ENCODE data around the gene EGFL7. TPM values are rescaled to one million over a fixed set of nuclear protein-coding genes. Genes with fewer than 3 reads are reported as not detected.

Gene EGFL7
- total RNA-seq, 5 donors from 2014 or later (not counting 1 experiment from before 2014, with no cell fraction given) = 0.43 to 1.9 (median 1.1) TPM

GRCh38 chr9:136676920-136677686, 14.4 kb downstream of the EGFL7 start:
- no peaks in the 10 kb centered on the region for H3K27me3 Mint-ChIP-seq
- no peaks in the 10 kb centered on the region for H3K9me3 Mint-ChIP-seq
- Histone ChIP-seq H3K36me3 (ENCODE audit: control insufficient read depth in 2 of 2, extremely low read depth in 1 of 2, insufficient read depth in 1 of 2, low read length in 1 of 2) (peaks cover 0 to 2% of the 10 kb centered on the region in 2 donors), H3K4me1 (ENCODE audit: control insufficient read depth in 1 of 2, extremely low read depth in 1 of 2, insufficient read depth in 2 of 2, low read length in 2 of 2) (no peaks in the 10 kb centered on the region), H3K27me3 (replicated peaks in 1 of 2; ENCODE audit: control insufficient read depth in 2 of 2, extremely low read depth in 1 of 2, insufficient read depth in 2 of 2, low read length in 1 of 2) (no peaks in the 10 kb centered on the region), H3K9me3 (no peaks in the 10 kb centered on the region), H3K4me3 (ENCODE audit: control insufficient read depth in 1 of 2, extremely low read depth in 1 of 2, low read length in 1 of 2) (no peak overlapping the region), H3K27ac (ENCODE audit: low read length) (no peak overlapping the region)
- DNase-seq = no peak
- no peaks in the 10 kb centered on the region for H3K4me1 Mint-ChIP-seq
- POLR2A ChIA-PET = no interaction called here
- CTCF ChIA-PET = interaction anchor here in 1 of 2 donors (0.7 kb wide), 1 partner anchor 358 kb away, joined by 4 read pairs; no protein-coding TSS in a partner anchor
- 97% methylated on average over 32 of the region's 46 CpGs for WGBS (ENCODE audit: insufficient coverage)
- no peak overlapping the region for H3K27ac Mint-ChIP-seq
- no peak for ATAC-seq (replicated peaks in 1 of 4)
- H3K4me3 Mint-ChIP-seq = no peak overlapping the region
- no peaks in the 10 kb centered on the region for H3K36me3 Mint-ChIP-seq

- Histone ChIP-seq H3K4me3 (ENCODE audit: control insufficient read depth in 1 of 2, extremely low read depth in 1 of 2, low read length in 1 of 2) (no peak overlapping the region), H3K9me3 (no peaks in the 10 kb centered on the region), H3K27me3 (replicated peaks in 1 of 2; ENCODE audit: control insufficient read depth in 2 of 2, extremely low read depth in 1 of 2, insufficient read depth in 2 of 2, low read length in 1 of 2) (no peaks in the 10 kb centered on the region), H3K27ac (ENCODE audit: low read length) (no peak overlapping the region), H3K4me1 (ENCODE audit: control insufficient read depth in 1 of 2, extremely low read depth in 1 of 2, insufficient read depth in 2 of 2, low read length in 2 of 2) (no peaks in the 10 kb centered on the region), H3K36me3 (ENCODE audit: control insufficient read depth in 2 of 2, extremely low read depth in 1 of 2, insufficient read depth in 1 of 2, low read length in 1 of 2) (peaks cover 0 to 2% of the 10 kb centered on the region in 2 donors)
- POLR2A ChIA-PET = no interaction called here
- Mint-ChIP-seq H3K9me3 (no peaks in the 10 kb centered on the region), H3K4me1 (no peaks in the 10 kb centered on the region), H3K27ac (no peak overlapping the region), H3K27me3 (no peaks in the 10 kb centered on the region), H3K36me3 (no peaks in the 10 kb centered on the region), H3K4me3 (no peak overlapping the region)
- no peak for ATAC-seq (replicated peaks in 1 of 4)
- CTCF ChIA-PET = interaction anchor here in 1 of 2 donors (0.6 kb wide), 1 partner anchor 41 kb away, joined by 3 read pairs; no protein-coding TSS in a partner anchor
- no peak for DNase-seq
- WGBS (ENCODE audit: insufficient coverage) = 96% methylated on average over 11 of the region's 15 CpGs
Measured at GRCh38 chr9:136678034-136678433, 15.3 kb downstream of the EGFL7 start.

GRCh38 chr9:136678624-136679023, 15.9 kb downstream of the EGFL7 start:
- ChIA-PET CTCF (no interaction called here), POLR2A (no interaction called here)
- DNase-seq (no peak), ATAC-seq (replicated peaks in 1 of 4) (no peak)
- H3K27me3 Mint-ChIP-seq = no peaks in the 10 kb centered on the region
- no peak overlapping the region for H3K4me3 Mint-ChIP-seq
- no peaks in the 10 kb centered on the region for H3K4me1 Mint-ChIP-seq
- H3K36me3 Mint-ChIP-seq = no peaks in the 10 kb centered on the region
- Histone ChIP-seq H3K36me3 (ENCODE audit: control insufficient read depth in 2 of 2, extremely low read depth in 1 of 2, insufficient read depth in 1 of 2, low read length in 1 of 2) (peaks cover 0 to 2% of the 10 kb centered on the region in 2 donors), H3K4me3 (ENCODE audit: control insufficient read depth in 1 of 2, extremely low read depth in 1 of 2, low read length in 1 of 2) (no peak overlapping the region), H3K4me1 (ENCODE audit: control insufficient read depth in 1 of 2, extremely low read depth in 1 of 2, insufficient read depth in 2 of 2, low read length in 2 of 2) (no peaks in the 10 kb centered on the region), H3K27ac (ENCODE audit: low read length) (no peak overlapping the region), H3K9me3 (no peaks in the 10 kb centered on the region), H3K27me3 (replicated peaks in 1 of 2; ENCODE audit: control insufficient read depth in 2 of 2, extremely low read depth in 1 of 2, insufficient read depth in 2 of 2, low read length in 1 of 2) (no peaks in the 10 kb centered on the region)
- H3K9me3 Mint-ChIP-seq = no peaks in the 10 kb centered on the region
- WGBS (ENCODE audit: insufficient coverage) = 92% methylated on average over 4 of the region's 6 CpGs
- no peak overlapping the region for H3K27ac Mint-ChIP-seq

- Mint-ChIP-seq H3K4me3 (no peak overlapping the region), H3K4me1 (no peaks in the 10 kb centered on the region), H3K36me3 (no peaks in the 10 kb centered on the region), H3K27ac (peak overlapping the region in 1 of 2 donors; percentile 48), H3K27me3 (no peaks in the 10 kb centered on the region), H3K9me3 (no peaks in the 10 kb centered on the region)
- H3K4me3 ChIP-seq (ENCODE audit: control insufficient read depth in 1 of 2, extremely low read depth in 1 of 2, low read length in 1 of 2) = no peak overlapping the region
- ChIA-PET CTCF (interaction anchor here in 1 of 2 donors (0.6 kb wide), 1 partner anchor 68 kb away, joined by 4 read pairs; no protein-coding TSS in a partner anchor), POLR2A (no interaction called here)
- no peak for DNase-seq
- H3K4me1 ChIP-seq (ENCODE audit: control insufficient read depth in 1 of 2, extremely low read depth in 1 of 2, insufficient read depth in 2 of 2, low read length in 2 of 2) = no peaks in the 10 kb centered on the region
- H3K27ac ChIP-seq (ENCODE audit: low read length) = no peak overlapping the region
- H3K27me3 ChIP-seq (replicated peaks in 1 of 2; ENCODE audit: control insufficient read depth in 2 of 2, extremely low read depth in 1 of 2, insufficient read depth in 2 of 2, low read length in 1 of 2) = no peaks in the 10 kb centered on the region
- 73% methylated on average over 16 of the region's 22 CpGs for WGBS (ENCODE audit: insufficient coverage)
- peaks cover 0 to 2% of the 10 kb centered on the region in 2 donors for H3K36me3 ChIP-seq (ENCODE audit: control insufficient read depth in 2 of 2, extremely low read depth in 1 of 2, insufficient read depth in 1 of 2, low read length in 1 of 2)
- H3K9me3 ChIP-seq = no peaks in the 10 kb centered on the region
- ATAC-seq (replicated peaks in 1 of 4) = no peak
Measured at GRCh38 chr9:136679431-136679941, 16.8 kb downstream of the EGFL7 start.

GRCh38 chr9:136681029-136681428, 18.3 kb downstream of the EGFL7 start:
- Histone ChIP-seq H3K4me3 (ENCODE audit: control insufficient read depth in 1 of 2, extremely low read depth in 1 of 2, low read length in 1 of 2) (no peak overlapping the region), H3K9me3 (no peaks in the 10 kb centered on the region), H3K36me3 (ENCODE audit: control insufficient read depth in 2 of 2, extremely low read depth in 1 of 2, insufficient read depth in 1 of 2, low read length in 1 of 2) (peaks cover 0 to 2% of the 10 kb centered on the region in 2 donors), H3K4me1 (ENCODE audit: control insufficient read depth in 1 of 2, extremely low read depth in 1 of 2, insufficient read depth in 2 of 2, low read length in 2 of 2) (peaks cover 0 to 6% of the 10 kb centered on the region in 2 experiments), H3K27ac (ENCODE audit: low read length) (no peak overlapping the region), H3K27me3 (replicated peaks in 1 of 2; ENCODE audit: control insufficient read depth in 2 of 2, extremely low read depth in 1 of 2, insufficient read depth in 2 of 2, low read length in 1 of 2) (no peaks in the 10 kb centered on the region)
- peaks cover 2 to 4% (median 3%) of the 10 kb centered on the region in 3 donors for H3K4me1 Mint-ChIP-seq
- CTCF ChIA-PET = no interaction called here
- H3K27me3 Mint-ChIP-seq = no peaks in the 10 kb centered on the region
- ATAC-seq (replicated peaks in 1 of 4) (no peak), DNase-seq (no peak)
- no peak overlapping the region for H3K4me3 Mint-ChIP-seq
- POLR2A ChIA-PET = interaction anchor here in 1 of 2 donors (0.6 kb wide), 1 partner anchor 168 kb away, joined by 3 read pairs; no protein-coding TSS in a partner anchor
- WGBS (ENCODE audit: insufficient coverage) = 97% methylated on average over 9 of the region's 17 CpGs
- no peaks in the 10 kb centered on the region for H3K9me3 Mint-ChIP-seq
- no peaks in the 10 kb centered on the region for H3K36me3 Mint-ChIP-seq
- H3K27ac Mint-ChIP-seq = no peak overlapping the region

- H3K36me3 Mint-ChIP-seq = no peaks in the 10 kb centered on the region
- 88% methylated on average over 15 of the region's 20 CpGs for WGBS (ENCODE audit: insufficient coverage)
Measured at GRCh38 chr9:136681945-136682699, 19.4 kb downstream of the EGFL7 start.

More at GRCh38 chr9:136681945-136682699, 19.4 kb downstream of the EGFL7 start:
- Mint-ChIP-seq H3K4me3 (no peak overlapping the region), H3K9me3 (no peaks in the 10 kb centered on the region), H3K27me3 (no peaks in the 10 kb centered on the region), H3K27ac (no peak overlapping the region), H3K4me1 (peaks cover 2 to 7% (median 6%) of the 10 kb centered on the region in 3 donors)
- Histone ChIP-seq H3K9me3 (no peaks in the 10 kb centered on the region), H3K27ac (ENCODE audit: low read length) (no peak overlapping the region), H3K27me3 (replicated peaks in 1 of 2; ENCODE audit: control insufficient read depth in 2 of 2, extremely low read depth in 1 of 2, insufficient read depth in 2 of 2, low read length in 1 of 2) (no peaks in the 10 kb centered on the region), H3K36me3 (ENCODE audit: control insufficient read depth in 2 of 2, extremely low read depth in 1 of 2, insufficient read depth in 1 of 2, low read length in 1 of 2) (no peaks in the 10 kb centered on the region), H3K4me3 (ENCODE audit: control insufficient read depth in 1 of 2, extremely low read depth in 1 of 2, low read length in 1 of 2) (no peak overlapping the region), H3K4me1 (ENCODE audit: control insufficient read depth in 1 of 2, extremely low read depth in 1 of 2, insufficient read depth in 2 of 2, low read length in 2 of 2) (peaks cover 0 to 14% of the 10 kb centered on the region in 2 experiments)
- ATAC-seq (replicated peaks in 1 of 4) = no peak
- DNase-seq = no peak
- ChIA-PET POLR2A (no interaction called here), CTCF (no interaction called here)

All from T-cell (primary cell).